NCI-H2196 (cell line): ENCODE data around the gene ATXN10.
"Not testable (repeated sequence)": the region's sequence is repeated elsewhere in the genome, so short reads cannot be mapped to it uniquely, and the experiment has no call there.

Experiments used
- DNase-seq: peaks from one replicate; lab custom pipeline; 2025; ENCODE audit not compliant: unreplicated experiment; lab: John Stamatoyannopoulos, UW

ATXN10 gene

GRCh38 chr22:45671783-45672563 lies at the start of gene ATXN10:
Gene ATXN10, plus strand, starts transcription at chr22:45671834. Its CDS starts 230 bp downstream, at chr22:45672064.
- DNase-seq, result peak; percentile 75

DNA sequence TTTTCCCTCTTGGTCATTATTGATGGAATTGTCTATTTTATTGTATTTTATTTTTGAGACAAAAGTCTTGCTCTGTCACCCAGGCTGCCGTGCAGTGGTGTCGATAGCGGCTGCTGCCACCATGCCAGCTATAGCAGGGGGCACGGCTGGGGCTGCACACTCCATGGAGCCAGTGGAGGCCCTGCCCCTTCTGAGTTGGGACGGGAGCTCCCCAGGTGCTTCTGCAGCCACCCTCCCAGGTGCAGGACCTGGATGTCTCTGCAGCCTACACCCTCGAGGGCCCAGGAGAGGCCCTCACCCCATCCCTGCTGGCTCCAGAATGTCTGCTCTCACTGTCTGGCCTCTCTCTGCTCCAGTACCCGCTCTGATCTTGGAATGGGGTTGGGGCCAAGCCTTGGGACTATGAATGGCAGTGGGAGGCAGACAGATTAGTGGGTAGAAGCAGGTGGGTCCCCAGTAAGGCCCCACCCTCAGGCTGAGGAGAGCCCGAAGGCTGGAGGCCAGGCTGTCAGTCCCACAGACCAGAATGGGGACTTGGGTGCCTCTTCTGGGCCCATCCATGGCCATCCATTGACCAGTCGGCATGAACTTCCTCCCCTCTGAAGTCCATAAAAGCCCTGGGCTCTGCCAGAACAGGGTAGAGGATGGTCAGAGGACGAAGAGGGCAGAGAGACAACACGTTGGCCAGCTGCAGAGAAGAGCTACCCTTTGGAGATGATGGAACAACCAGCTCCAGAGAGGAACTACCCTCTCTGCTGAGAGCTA lies 49.6 kb upstream of the ATXN10 start:
- DNase-seq, result no peak

DNA sequence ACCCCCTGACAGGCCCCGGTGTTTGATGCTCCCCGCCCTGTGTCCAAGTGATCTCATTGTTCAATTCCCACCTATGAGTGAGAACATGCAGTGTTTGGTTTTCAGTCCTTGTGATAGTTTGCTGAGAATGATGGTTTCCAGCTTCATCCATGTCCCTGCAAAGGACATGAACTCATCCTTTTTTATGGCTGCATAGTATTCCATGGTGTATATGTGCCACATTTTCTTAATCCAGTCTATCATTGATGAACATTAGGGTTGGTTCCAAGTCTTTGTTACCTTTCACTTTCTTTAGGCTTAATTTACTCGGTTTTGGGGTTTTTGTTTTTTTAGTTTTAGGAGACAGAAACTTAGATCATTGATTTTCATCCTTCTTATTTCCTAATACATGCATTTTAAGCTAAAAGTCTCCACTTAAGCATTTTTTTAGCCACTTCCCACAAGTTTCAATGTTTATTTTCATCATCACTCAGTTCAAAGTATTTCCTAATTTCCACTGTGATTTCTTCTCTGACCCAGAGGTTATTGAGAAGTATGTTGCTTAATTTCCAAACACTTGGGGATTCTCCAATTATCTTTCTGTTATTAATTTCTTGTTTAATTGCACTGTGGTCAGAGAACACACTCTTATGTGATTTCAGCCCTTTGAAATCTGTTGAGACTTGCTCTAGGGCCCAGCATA lies 48.0 kb upstream of the ATXN10 start:
- DNase-seq, result not testable (repeated sequence)

GRCh38 chr22:45626198-45626651 lies 45.4 kb upstream of the ATXN10 start:
- no peak for DNase-seq

DNA sequence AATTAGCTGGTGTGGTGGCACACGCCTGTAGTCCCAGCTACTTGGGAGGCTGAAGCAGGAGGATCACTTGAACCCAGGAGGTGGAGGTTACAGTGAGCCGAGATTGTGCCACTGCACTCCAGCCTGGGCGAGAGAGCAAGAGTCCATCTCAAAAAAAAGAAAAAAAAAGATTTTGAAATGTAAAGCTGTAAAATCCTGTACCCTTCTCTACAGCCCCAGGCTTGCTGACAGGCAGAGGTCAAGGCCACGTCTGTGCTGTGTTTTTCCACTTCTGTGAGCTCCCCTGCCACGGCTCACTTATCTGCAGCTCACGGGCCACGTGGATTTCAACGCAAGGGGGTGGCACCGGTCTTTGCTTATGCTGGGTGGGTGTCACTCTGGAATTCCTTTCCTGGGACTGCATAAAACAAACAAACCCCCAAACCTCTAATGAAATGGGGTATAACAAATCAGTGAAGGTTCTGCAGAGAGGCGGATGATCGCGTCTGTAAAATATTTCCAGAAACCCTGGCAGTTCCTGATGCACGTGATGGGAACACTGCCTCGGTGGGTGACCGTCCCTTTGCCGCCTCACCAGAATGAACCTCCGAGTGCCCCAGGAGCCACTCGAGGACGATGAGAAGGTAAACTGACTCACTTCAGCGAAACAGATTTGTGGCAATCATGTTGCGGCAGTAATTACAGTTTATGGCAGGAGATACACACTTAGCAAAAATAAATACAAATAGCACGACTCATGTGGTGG lies 44.0 kb upstream of the ATXN10 start:
- no peak for DNase-seq

DNA sequence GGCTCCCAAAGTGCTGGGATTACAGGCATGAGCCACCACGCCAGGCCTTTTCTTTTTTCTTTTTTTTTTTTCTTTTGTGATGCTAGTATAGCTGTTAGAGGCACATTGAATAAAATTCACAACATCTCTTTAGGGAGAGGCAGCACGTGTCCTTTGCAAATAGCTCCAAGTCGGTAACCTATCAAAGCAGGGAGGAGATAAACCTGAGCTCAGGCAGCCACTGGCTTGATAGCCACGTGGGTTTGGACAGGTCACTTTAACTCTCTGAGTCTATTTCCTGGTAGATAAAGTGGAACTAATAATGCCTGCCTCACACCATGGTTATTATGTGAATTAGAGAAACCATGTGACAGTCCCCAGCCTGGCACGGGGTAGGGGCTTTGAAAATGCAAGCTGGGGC lies 43.1 kb upstream of the ATXN10 start:
- DNase-seq, result no peak

- DNase-seq, result no peak
Measured at GRCh38 chr22:45629469-45630089, 42.1 kb upstream of the ATXN10 start.

GRCh38 chr22:45630436-45630835 lies 41.2 kb upstream of the ATXN10 start:
- DNase-seq, result no peak

DNA sequence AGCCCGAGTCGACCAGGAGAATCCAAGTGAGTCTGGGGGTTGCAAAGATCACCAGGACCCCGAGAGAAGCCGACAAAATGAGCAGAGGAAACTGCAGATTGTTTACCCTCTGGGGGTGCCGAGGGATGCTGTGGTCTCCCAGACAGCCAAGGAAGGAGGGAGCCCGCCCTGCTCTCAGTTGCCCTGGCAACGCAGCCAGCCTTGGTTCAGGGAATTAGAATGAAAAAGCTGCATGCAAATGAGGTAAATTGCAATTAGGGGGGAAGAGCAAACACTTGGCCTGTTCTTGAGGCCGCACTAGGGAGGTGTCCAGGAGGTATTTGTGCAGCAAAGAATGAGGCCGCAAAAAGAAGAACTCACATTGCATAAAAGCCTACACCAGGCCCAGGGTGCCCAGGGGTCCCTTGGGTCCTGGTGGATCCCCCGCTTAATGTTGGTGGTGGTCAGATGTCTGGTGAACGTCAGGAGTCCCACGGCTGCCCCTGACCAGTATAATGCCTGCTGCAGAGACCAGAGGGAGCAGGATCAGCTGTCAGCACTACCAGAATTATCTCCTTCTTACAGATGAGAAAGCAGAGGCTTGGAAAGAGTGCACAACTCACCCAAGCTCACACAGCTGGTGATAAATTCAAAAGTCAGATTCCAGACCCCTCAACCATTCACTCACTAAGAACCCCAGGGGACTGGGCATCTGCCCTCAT lies 40.3 kb upstream of the ATXN10 start:
- no peak for DNase-seq

GRCh38 chr22:45631841-45632238 lies 39.8 kb upstream of the ATXN10 start:
- no peak for DNase-seq

- DNase-seq, result no peak
Measured at GRCh38 chr22:45632791-45633515, 38.7 kb upstream of the ATXN10 start.

- no peak for DNase-seq
Measured at GRCh38 chr22:45636683-45637082, 35.0 kb upstream of the ATXN10 start.

GRCh38 chr22:45638197-45638596 lies 33.4 kb upstream of the ATXN10 start:
- DNase-seq, result no peak

DNA sequence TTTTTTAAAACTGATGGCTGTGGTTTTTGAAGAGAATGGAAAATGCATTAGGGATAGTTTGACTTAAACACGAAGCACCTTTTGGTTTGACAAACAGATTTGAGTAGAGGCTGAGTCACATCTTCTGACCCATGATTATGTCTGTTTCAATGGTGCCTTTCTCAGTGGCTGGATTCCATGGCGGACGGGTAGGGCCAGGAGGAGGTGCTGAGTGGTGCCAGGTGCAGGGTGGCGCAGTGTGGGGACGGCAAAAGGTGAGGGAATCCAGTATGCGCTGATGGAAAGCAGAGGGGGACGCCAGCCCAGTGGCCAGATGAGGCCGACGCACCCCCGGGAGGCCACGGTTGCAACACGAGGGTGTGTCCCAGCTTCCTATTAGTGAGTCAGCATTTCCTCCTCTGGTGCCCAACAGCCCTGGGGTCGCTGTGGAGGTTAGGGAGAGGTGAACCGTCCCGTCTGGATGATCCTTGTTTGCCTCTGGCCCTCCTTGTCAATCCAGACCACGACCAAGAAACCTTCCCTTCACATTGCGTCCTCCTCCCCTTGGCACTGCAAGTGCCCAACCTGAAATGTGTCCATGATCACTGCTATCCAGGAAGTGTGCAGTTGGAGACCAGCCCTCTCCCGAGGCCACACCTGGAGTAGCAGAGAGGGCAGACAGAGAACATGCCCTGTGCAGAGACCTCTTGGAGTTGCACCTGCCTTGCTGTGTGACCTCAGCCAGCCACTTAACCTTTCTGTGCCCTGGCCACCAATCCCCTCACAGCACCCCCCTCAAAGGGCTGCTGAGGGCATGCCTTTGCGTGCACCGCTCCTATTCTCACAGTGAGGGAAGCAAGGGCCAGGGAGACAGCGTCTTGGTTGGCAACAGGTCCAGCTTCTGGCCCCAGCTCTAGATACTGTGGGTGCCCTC lies 32.5 kb upstream of the ATXN10 start:
- peak; percentile 14 for DNase-seq

DNA sequence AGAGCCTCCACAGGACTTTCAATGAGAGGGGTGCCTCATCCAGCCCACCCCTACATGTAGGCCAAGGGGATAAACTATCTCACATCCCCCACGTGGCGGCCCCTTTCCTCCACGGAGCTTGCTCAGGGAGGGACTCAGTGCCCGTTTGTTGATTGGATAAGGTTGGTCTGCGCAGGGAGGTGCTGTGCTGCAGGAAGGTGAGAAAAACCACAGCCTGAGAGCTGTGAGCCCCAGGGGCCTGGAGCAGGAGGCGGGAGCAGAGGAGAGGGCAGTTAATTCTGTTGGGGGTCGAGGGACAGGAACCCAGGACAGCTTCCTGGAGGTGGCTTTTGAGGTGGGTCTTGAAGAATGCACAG lies 31.9 kb upstream of the ATXN10 start:
- DNase-seq, result no peak

DNA sequence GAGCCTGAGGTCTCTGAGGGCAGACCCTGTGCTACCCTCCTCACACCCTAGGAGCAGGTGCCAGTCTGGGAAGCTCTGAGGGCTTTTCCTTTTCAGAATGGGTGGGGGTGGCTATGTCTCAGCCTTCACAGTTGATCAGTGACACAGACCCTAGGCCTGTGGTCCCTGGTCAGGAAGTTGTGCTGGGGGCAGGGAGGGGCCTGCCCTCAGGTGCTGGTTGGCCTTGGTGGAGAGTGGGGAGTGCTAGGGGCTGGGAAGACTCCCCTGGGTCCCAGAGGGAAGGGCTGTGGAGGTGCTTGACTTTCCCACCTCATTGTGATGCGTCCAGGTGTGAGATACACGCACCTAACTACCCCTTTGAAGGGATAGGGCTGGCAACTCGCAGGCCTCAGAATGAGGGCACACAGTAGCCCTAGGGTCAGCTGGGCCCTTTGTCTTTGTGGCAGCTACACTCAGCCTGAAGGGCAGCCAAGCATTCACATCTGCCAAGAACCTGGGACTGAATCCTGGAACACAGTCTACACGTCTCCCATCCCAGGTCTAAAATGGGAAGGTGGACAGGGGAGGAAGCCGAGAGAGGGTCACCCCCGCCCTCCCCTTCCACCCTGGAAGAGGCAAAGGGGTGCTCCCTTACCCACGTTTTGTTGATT lies 31.2 kb upstream of the ATXN10 start:
- no peak for DNase-seq

DNA sequence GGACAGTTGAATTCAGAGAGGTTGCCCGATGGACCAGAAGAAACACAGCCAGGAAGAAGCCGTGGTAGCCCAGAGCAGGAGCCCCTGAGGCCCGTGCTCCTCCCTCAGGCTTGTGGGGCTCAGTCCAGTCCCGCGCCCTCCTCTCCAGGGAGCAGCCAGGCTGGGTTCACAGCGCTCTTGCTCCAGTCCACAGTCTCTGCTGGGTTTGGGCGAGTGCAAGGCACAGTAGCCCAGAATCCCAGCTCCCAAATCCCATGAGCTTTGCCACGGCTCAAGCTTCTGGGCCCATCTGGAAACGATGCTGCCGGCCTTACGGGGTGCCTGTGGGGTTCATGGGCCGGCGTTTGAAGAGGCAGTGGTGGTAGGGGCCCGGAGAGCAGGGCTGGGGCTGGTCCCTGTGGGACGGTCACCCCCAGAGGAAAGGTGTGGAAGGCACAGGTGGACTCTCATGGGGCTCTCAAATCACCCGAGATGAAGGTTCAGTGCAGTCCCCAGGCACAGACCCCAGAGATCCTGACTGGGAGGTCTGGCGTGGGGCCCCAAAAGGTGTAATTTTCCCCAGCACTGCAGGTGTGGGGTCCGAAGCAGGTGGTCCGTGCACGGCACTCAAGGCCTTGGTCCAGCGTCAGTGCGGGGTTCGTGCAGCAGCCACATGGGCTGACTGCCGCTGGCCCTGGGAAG lies 30.6 kb upstream of the ATXN10 start:
- no peak for DNase-seq
